Ovary (tissue), 3 donors: ENCODE data around the gene GAS6.

ENCODE experiments used
- CTCF ChIP-seq, 3 donors: fragments of 450-650 bp in 2 of 3; fragments of 200-600 bp in 1 of 3; IDR thresholded peaks; one replicate each; pipeline versions ENCODE4 v1.5.1 to v1.8.0; 2016 to 2022; ENCODE audit warnings: antibody characterized with exemption in 3 of 3, mild to moderate bottlenecking in 1 of 3
- EP300 ChIP-seq: sonication (generic); formaldehyde crosslinking; IDR thresholded peaks from one replicate; pipeline ENCODE4 v1.6.1; 2017; ENCODE audit warnings: antibody characterized with exemption
- POLR2A ChIP-seq: fragments of 450-650 bp; IDR thresholded peaks from one replicate; pipeline ENCODE4 v1.6.1; 2017; ENCODE audit warnings: antibody characterized with exemption, mild to moderate bottlenecking, moderate library complexity
- donor health status: DM: no; HTN: no; CAD: no.

GRCh38 chr13:113816254-113816929 lies 47.5 kb downstream of the GAS6 start:
- no peak for TF ChIP-seq CTCF (IDR thresholded peaks at IDR 0.05)
- TF ChIP-seq POLR2A: no peak
- no peak for TF ChIP-seq EP300
